ENCODE results near the gene IRF1.

The IRF1 gene

DNA sequence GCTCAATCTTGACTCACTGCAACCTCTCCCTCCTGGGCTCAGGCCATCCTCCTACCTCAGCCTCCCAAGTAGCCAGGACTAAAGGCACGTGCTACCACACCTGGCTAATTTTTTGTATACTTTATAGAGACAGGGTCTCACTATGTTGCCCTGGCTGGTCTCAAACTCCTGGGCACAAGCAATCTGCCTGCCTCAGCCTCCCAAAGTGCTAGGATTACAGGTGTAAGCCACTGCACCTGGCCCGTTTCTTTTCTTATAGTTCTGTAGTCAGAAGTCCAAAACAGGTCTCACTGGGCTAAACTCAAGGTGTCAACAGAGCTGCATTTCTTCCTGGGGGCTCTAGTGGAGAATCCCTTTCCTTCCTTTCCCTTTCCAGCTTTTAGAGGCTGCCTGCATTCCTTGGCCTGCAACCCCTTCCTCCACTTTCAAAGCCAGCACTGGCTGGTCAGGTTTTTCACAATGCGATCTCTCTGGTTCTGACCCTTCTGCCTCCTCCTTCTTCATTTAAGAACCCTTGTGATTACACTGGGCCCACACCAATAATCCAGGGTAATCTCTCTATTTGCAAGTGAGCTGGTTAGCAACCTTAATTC lies 16.3 kb downstream of the IRF1 start:
- DNase-seq: peak in 1 of 2 experiments; percentile 1

DNA sequence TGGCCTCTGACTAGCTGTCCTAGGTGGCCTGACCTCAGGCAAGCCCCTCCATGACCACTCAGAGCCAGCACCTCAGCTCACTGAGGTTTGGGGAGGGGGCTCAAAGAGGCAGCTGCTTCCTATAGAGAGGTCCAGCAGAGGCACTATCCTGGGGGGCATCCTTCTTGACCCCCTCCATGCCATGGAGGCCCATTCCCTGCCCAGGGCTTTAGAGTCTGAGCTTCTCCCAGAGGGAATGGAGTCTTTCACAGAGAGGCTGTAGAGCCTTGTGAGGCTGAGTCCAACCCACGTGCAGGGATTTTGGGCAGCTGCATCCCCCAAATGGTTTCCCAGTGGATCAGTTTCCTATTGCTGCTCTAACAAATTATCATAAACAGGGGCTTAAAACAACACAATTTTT lies 16.9 kb downstream of the IRF1 start:
- peak in 1 of 2 experiments; percentile 1 for DNase-seq

GRCh38 chr5:132473019-132473531 lies 17.5 kb downstream of the IRF1 start:
- DNase-seq: peak in 1 of 2 experiments; percentile 65

- DNase-seq: no peak
These were observed 18.1 kb downstream of the IRF1 start for GRCh38 chr5:132472431-132472830.

DNA sequence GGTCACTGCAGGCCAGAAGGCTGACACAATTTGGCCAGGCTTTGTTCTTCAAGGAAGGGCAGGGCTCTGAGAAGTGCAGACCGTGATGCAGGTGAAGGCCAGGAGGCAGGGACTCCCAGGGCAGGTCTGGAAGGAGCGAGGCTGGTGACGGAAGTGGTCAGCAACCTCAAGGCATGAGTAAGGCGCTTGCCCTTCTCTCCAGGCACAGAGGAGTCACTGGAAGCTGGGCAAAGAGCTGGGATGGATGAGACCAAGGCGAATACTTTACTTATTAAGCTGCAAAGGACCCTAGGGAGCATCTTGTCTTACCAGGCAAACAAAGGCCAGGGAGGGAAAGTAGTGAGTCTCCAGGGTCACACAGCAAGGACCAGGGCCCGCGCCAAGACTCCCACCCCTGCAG lies 18.6 kb downstream of the IRF1 start:
- DNase-seq: no peak

DNA sequence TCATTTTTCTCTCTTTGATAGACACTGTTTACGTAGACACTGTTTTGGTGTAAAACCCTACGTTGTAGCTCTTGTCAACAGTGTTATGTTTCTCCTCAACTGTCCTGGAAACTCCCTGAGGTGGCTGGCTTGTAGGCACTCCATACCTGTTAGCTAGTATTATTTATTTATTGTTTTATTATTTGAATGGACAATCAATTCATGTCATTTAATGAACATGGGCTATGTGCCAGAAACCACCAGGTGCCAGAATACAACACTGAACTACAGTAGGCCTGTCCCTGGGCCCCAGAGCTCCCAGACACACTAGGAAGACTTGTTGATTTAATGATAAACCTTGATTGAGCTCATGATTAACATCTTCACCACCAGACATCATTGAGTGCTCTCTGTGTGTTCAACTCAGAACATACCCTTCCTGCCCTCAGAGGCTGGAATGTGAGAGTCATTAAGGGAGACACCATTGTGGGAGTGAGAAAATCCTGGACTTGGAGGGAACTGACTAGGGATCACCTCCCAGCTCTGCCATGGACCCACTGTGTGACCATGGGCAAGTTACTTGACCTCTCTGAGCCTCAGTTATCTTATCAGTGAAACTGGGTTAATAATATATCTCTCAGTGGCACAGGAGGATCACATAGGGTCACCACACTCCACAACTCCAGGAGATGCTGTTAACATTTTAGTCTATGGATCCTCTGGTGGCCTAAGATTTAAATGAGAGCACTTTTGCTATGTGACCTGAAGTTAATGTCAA lies 19.2 kb downstream of the IRF1 start:
- no peak for DNase-seq

DNA sequence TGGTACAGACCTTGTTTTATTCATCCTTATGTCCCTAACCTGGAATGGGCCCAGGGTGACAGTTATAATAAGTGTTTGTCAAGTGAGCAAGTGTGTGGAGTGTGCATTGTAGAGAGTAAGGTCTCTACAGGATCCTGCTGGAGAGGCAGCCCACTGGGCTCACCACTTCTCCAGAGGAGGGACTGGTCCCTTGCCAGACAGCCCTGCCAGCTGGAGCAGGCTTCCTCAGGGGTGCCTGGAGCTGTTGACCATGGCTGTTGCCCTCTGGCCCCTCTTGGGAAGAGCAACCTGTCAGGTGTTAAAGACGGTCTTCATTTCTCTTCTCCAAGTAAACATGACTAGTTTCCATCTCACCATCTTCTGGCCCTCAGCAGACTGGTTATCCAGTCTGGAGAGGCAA lies 20.0 kb downstream of the IRF1 start:
- DNase-seq: no peak

GRCh38 chr5:132470010-132470392 lies 20.6 kb downstream of the IRF1 start:
- no peak for DNase-seq

GRCh38 chr5:132469380-132470009 lies 21.1 kb downstream of the IRF1 start:
- DNase-seq: no peak

DNA sequence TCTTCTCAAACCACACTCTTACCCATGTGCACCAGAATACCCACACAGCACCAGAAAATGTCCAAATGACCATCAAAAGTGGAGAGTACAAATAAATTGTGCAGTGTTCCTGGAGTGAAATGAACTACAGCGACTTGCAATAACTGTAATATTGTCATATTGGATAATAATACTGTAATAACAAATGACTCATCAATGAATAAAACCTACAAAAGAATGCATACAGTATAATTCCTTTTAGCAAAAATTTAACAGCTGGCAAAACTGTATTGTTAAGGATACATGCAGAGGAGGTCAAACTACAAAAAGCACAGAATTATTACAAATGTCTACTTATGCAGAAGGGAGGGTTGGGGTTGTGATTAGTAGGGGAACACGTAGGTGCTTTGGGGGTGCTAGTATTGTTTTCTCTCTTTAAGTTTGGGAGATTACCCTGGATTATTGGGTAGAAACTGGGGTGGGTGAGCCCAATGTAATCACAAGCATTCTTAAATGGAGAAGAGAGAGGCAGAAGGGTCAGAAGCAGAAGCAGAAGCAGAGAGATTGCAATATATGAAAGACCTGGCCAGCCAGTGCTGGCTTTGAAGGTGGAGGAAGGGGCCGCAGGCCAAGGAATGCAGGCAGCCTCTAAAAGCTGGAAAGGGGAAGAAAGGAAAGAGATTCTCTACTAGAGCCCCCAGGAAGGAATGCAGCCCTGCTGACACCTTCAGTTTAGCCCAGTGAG lies 21.8 kb downstream of the IRF1 start:
- DNase-seq: no peak

DNA sequence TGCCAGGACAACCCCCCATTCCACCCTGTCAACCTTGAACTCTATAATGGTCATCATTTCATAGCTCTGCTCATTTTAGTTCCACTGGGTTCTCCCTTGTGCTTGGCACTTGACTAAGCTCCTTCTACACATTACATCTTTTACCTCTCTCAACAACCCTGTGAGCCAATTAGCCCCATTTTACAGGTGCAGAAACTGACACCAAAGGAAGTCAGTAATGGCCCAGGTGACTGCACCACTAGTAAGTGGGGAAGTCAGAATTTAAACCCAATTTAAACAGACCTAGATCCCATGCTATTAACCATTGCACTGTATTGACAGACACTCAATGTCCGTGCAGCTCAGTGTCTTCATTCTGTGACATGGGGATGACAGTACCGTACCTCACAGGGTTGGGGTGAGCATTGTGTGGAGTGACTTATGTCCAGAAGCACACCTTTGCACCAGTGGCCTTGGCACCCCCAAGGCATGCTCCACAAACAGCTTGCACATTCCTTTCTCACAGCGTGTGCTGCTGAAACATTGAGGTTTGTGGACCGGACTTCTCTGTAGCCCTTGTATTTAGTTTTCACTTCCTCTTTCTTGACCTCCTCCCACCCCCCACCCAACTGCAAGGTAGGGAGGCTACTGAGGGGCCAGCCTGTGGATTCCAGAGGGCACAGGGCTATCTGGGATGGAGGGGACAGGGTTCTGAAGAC lies 23.1 kb downstream of the IRF1 start:
- no peak for DNase-seq

- DNase-seq: no peak
These were observed 23.9 kb downstream of the IRF1 start for GRCh38 chr5:132466433-132467286.

DNA sequence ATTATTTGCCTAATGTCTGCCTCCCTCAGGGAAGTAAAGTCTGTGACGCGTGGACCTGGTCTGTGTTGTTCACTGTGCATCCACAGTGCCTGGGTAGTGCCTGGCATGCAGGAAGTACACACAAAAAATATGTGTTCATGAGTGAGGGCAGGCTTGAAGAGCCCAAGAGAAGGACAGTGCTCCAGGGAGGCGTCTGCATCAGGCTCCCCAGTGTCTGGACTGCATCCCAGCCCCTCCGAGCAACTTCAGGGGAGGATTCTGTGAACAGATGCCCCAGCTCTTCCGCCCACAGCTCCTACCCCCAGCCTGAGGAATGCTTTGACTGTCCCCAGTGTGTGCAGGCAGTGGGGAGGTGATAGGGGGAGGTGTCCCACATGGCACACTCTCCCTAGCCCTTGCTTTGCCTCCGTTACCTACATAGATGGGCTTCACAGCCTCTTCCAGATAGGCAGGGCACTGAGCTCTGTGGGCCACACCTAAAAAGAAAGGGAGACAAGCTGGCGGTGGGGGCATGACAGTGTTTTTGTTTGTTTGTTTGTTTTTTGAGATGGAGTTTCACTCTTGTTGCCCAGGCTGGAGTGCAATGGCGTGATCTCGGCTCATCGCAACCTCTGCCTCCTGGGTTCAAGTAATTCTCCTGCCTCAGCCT lies 25.4 kb downstream of the IRF1 start:
- DNase-seq: no peak

DNA sequence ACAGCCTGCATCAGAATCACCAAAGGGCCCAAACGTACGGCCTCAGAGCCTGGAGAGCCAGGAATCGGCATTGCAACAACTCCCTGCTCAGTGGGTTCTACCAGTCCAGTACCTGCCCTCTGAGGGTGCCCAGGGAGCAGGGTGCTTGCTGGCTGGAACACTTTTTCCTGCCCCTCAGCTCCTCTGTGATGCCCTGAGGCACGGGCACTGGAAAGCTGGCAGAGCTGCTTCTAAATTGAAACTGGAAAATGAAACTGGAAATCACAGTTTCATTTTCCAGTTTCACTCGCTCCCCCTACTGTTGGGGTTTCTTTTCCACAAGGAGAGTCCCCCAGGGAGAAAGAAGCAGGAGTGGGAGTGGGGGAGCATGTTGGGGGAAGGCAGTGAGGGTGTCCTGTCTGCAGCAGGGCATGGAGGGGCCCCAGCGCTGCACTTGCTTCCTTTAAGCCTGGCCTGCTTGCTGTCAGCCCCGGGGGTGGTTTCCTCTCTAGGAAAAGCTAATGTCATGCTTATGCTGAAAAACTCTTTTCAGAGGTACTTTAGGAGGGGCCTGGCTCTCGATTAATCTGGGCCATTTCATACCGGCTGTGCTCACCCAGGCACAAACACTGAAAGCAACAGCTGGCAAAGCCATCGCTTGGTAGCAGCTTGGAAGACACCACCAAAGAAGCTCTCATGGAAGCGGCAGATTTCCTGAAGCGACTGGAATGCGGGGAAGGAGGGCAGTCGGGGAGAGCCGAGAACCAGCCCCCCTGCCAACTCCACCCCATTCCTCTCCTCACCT lies 26.2 kb downstream of the IRF1 start:
- DNase-seq: no peak

DNA sequence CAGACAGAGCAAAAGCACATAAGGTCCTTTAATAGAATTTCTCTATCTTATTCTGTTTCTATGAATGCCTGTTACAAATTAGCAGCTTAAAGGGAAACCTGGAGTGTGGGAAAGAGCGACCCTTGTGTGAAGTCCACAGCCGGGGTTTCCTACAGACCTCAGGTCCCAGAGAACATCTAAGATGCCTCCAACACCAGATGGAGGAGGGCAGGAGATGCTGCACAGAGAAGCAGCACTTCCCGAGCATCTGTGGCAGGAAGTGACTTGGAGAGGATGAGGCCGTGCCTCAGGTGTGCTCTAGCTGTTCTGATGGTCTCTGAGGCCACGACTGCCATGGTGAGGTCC lies 26.8 kb downstream of the IRF1 start:
- no peak for DNase-seq

GRCh38 chr5:132462856-132463745 lies 27.5 kb downstream of the IRF1 start:
- DNase-seq: no peak

GRCh38 chr5:132462333-132462732 lies 28.2 kb downstream of the IRF1 start:
- DNase-seq: no peak

- DNase-seq: no peak
These were observed 29.0 kb downstream of the IRF1 start for GRCh38 chr5:132461569-132462070.
